Upper lobe of left lung (tissue), 6 donors: Measurements from ENCODE around the gene GID8. TPM values are rescaled to one million over a fixed set of nuclear protein-coding genes. Genes with fewer than 3 reads are reported as not detected.

ENCODE experiments used
- ATAC-seq, 2 donors: fragments of 200-7000 bp; cut with Tn5 transposase; one replicate each; pipeline ENCODE4 v1.9.1; 2022; ENCODE audit warnings: mild to moderate bottlenecking in 2 of 2, moderate library complexity in 2 of 2; ENCODE audit not compliant: low FRiP score in 2 of 2
- DNase-seq, 2 donors: peaks; one replicate each; pipeline ENCODE4 v3.0.0-alpha.2; 2019 to 2020
- H3K27ac ChIP-seq, 4 donors: fragments of 200-600 bp; sonication (generic); one replicate each; pipeline ENCODE4 v1.5.1; 2016 to 2019
- H3K27me3 ChIP-seq, 4 donors: fragments of 200-600 bp; sonication (generic); one replicate each; pipeline ENCODE4 v1.5.1; 2017 to 2019
- H3K36me3 ChIP-seq, 4 donors: fragments of 200-600 bp; sonication (generic); one replicate each; pipeline ENCODE4 v1.5.1; 2016 to 2019
- H3K4me1 ChIP-seq, 4 donors: fragments of 200-600 bp; sonication (generic); one replicate each; pipeline ENCODE4 v1.5.1; 2018 to 2019
- H3K4me3 ChIP-seq, 4 donors: fragments of 200-600 bp; sonication (generic); one replicate each; pipeline ENCODE4 v1.5.1; 2017 to 2019; ENCODE audit warnings: mild to moderate bottlenecking in 2 of 4, moderate library complexity in 1 of 4
- H3K9me3 ChIP-seq, 4 donors: fragments of 200-600 bp; sonication (generic); one replicate each; pipeline ENCODE4 v1.5.1; 2018 to 2019
- EP300 ChIP-seq, 4 donors: sonication (generic); formaldehyde crosslinking; IDR thresholded peaks; one replicate each; pipeline ENCODE4 v1.5.1; 2017; ENCODE audit warnings: antibody characterized with exemption in 4 of 4, control low read depth in 2 of 4
- POLR2A ChIP-seq, 4 donors: fragments of 450-650 bp; IDR thresholded peaks; one replicate each; pipeline ENCODE4 v1.5.1; 2016 to 2017; ENCODE audit warnings: antibody characterized with exemption in 4 of 4, mild to moderate bottlenecking in 2 of 4
- POLR2AphosphoS5 ChIP-seq, 2 donors: sonication (generic); formaldehyde crosslinking; IDR thresholded peaks; one replicate each; pipeline ENCODE4 v1.5.1; 2017; ENCODE audit warnings: antibody characterized with exemption in 2 of 2
- WGBS, 2 donors: methylation state at CpG; one replicate each; pipeline ENCODE4 v1.1.5; 2017 to 2018; 5-methylcytosine and 5-hydroxymethylcytosine counted together
- total RNA-seq, 6 donors: library from RNA; depleted of rRNA in 4 of 6; stranded (reverse); fragments of >200 nt in 4 of 6; gene quantifications; one replicate each; pipeline versions ENCODE4 v1.1.0 to v1.2.1, GENCODE V29; 2016 to 2021
- TF ChIP-seq, protein P1 (sequence below), 6 experiments: fragments of 450-650 bp in 4 of 6; fragments of 200-600 bp in 2 of 6; sonication (generic) in 2 of 6; IDR thresholded peaks; one replicate each; pipeline ENCODE4 v1.5.1; 2016 to 2019; ENCODE audit warnings: antibody characterized with exemption in 6 of 6
- donor health status: DM: no; HTN: no; CAD: no; lungs with moderate emphysema.
- donor health status: DM: no; HTN: yes; CAD: no; lungs with severe emphysema.

The GID8 gene
- total RNA-seq, 6 donors from 2014 or later, result 18.6 to 33.2 (median 26.3) TPM

DNA sequence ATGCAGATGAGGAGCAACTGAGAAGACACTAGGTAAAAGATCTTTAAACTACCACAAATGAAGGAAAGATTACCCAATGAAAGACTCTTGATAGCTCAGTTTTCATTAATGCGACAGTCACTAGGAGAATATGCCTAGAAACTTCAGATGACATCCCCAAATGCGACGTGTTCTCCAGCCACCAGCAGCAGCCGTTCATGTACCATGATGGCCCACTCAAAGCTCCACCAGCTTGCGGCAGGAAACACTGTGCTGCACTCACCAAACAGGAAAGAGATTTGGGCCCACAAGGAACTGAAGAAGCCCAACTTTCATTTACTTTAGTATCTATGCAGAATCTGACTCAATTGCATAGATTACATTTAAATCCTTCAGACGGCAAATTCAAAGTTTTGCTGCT is 19.1 kb upstream of the GID8 start:
- WGBS, 2 donors, result 39 to 53% methylated on average over 6 of the region's 6 CpGs
- ATAC-seq, result no peak

DNA sequence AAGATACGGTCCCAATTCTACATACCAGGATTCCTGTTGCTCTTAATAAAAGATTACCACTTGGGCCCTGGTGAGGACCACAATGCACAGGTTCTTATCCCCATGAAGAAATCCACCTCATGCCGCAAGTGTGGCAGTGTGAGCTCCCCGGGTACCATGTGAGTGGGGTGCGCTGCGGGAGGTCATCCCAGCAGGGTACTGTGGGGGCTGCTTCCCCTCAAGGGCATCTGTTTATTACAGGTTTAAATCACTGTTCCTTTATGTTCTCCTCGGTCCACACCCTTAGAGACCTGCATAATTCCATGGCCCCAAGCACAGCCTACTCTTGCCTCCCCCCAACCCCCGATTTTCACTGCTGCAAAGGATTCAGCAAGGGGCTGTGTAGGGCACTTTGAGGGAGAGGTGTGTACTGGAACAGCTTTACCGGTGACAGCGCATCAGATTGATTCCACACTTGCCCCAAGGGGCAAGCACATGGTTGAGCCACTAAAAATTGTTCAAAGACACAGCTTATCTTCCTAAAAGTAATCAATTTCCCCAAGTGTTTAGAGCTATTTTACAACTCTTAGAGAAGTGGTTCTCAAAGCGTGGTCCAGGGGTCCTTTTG is 17.8 kb upstream of the GID8 start:
- Histone ChIP-seq H3K9me3 (no peaks in the 10 kb centered on the region), H3K4me1 (peaks cover 92 to 98% (median 95%) of the 10 kb centered on the region in 4 donors), H3K36me3 (no peaks in the 10 kb centered on the region), H3K27me3 (no peaks in the 10 kb centered on the region), H3K4me3 (no peak overlapping the region), H3K27ac (peak overlapping the region in 1 of 4 donors; percentile 3)
- TF ChIP-seq EP300 (IDR thresholded peaks at IDR 0.05) (no peak), POLR2A (IDR thresholded peaks at IDR 0.05) (no peak), POLR2AphosphoS5 (IDR thresholded peaks at IDR 0.05) (no peak)
- TF ChIP-seq, protein P1, sequence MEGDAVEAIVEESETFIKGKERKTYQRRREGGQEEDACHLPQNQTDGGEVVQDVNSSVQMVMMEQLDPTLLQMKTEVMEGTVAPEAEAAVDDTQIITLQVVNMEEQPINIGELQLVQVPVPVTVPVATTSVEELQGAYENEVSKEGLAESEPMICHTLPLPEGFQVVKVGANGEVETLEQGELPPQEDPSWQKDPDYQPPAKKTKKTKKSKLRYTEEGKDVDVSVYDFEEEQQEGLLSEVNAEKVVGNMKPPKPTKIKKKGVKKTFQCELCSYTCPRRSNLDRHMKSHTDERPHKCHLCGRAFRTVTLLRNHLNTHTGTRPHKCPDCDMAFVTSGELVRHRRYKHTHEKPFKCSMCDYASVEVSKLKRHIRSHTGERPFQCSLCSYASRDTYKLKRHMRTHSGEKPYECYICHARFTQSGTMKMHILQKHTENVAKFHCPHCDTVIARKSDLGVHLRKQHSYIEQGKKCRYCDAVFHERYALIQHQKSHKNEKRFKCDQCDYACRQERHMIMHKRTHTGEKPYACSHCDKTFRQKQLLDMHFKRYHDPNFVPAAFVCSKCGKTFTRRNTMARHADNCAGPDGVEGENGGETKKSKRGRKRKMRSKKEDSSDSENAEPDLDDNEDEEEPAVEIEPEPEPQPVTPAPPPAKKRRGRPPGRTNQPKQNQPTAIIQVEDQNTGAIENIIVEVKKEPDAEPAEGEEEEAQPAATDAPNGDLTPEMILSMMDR (IDR thresholded peaks at IDR 0.05), result no peak
- 70 to 75% methylated on average over 10 of the region's 10 CpGs for WGBS, 2 donors
- DNase-seq (no peak), ATAC-seq (no peak)

More for the DNA sequence above, 19.1 kb upstream of the GID8 start:
- Histone ChIP-seq H3K27me3 (no peaks in the 10 kb centered on the region), H3K36me3 (peaks cover 0 to 3% (median 0%) of the 10 kb centered on the region in 4 donors), H3K4me1 (peaks cover 89 to 97% (median 93%) of the 10 kb centered on the region in 4 donors), H3K27ac (no peak overlapping the region), H3K9me3 (no peaks in the 10 kb centered on the region), H3K4me3 (no peak overlapping the region)
- DNase-seq, result no peak
- TF ChIP-seq, protein P1 (IDR thresholded peaks at IDR 0.05), result no peak
- TF ChIP-seq EP300 (IDR thresholded peaks at IDR 0.05), result no peak
- no peak for TF ChIP-seq POLR2AphosphoS5 (IDR thresholded peaks at IDR 0.05)
- TF ChIP-seq POLR2A (IDR thresholded peaks at IDR 0.05), result no peak

DNA sequence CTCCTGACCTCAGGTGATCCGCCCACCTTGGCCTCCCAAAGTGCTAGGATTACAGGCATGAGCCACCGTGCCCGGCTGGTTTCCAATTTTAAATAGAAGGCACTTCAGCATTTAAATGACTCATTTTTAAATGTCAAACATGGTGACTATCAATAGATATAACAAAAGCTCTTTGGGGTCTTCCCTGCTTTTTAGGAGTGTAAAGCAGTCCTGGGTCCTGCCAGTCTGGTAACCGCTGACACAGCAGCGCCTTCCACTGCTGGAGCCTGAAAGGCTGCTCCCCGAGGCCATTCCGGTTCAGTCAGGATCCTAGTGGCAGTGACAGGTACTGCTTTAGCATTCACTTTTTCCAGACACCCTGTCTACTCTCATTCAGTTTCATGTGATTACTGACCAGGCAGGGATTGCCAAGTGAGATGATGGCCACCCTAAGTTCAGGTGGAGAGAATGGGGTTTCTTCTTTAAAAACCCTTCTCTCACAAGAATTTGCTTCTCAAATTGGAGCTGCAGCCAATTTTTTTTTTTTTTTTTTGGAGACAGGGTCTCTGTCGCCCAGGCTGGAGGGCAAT is 16.7 kb upstream of the GID8 start:
- peak; percentile 53 to 77 for ATAC-seq

DNA sequence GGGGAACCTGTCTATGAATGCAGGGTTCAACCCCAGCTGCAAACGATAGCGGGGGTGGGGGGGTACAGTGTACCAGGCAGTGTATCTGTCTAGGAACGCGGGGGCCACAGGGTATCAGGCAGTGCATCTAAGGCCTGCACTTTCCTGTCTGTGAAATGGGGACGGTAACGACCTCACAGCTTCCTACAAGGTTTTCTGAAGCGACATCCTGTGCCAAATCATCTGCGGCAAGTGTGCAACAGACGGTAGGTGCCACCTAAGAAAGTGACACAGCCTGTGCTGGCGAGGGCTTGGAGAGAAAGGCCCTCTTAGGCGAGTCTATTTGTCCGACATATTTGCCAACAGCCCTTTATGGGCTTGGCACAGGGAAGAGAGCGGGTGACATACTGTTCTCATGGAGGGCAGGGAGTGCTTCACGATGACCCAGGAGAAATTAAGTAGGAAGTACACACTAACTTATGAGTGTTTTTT is 15.5 kb upstream of the GID8 start:
- ATAC-seq (no peak), DNase-seq (peak in 1 of 2 donors; percentile 56)
- Histone ChIP-seq H3K27ac (peak overlapping the region; percentile 45 to 99 (median 76)), H3K4me1 (peaks cover 82 to 87% (median 84%) of the 10 kb centered on the region in 4 donors), H3K36me3 (no peaks in the 10 kb centered on the region), H3K4me3 (no peak overlapping the region), H3K27me3 (no peaks in the 10 kb centered on the region), H3K9me3 (no peaks in the 10 kb centered on the region)
- WGBS, 2 donors, result 70 to 74% methylated on average over 12 to 14 of the region's 14 CpGs
- TF ChIP-seq POLR2AphosphoS5 (IDR thresholded peaks at IDR 0.05), result no peak
- TF ChIP-seq, protein P1 (IDR thresholded peaks at IDR 0.05), result no peak

More for the DNA sequence above, 16.7 kb upstream of the GID8 start:
- WGBS, 2 donors, result 47 to 57% methylated on average over 8 of the region's 8 CpGs
- no peaks in the 10 kb centered on the region for H3K36me3 ChIP-seq
- TF ChIP-seq, protein P1 (IDR thresholded peaks at IDR 0.05), result peak; percentile 14 to 73 (median 59)
- no peak for TF ChIP-seq POLR2A (IDR thresholded peaks at IDR 0.05)
- peaks cover 83 to 90% (median 86%) of the 10 kb centered on the region in 4 donors for H3K4me1 ChIP-seq
- H3K27me3 ChIP-seq, result no peaks in the 10 kb centered on the region
- no peak overlapping the region for H3K4me3 ChIP-seq
- peak in 1 of 2 donors; percentile 68 for DNase-seq
- peak overlapping the region in 2 of 4 donors; percentile 6 to 13 for H3K27ac ChIP-seq
- no peaks in the 10 kb centered on the region for H3K9me3 ChIP-seq
